Superior temporal gyrus (tissue), 1 donor: Measurements from ENCODE around the gene VPS13C.
"Not testable (repeated sequence)": the region's sequence is repeated elsewhere in the genome, so short reads cannot be mapped to it uniquely, and the experiment has no call there.

ENCODE experiments used
- DNase-seq: peaks from one replicate; pipeline ENCODE4 v3.0.0-alpha.2; 2016; ENCODE audit errors: extremely low spot score

VPS13C gene

DNA sequence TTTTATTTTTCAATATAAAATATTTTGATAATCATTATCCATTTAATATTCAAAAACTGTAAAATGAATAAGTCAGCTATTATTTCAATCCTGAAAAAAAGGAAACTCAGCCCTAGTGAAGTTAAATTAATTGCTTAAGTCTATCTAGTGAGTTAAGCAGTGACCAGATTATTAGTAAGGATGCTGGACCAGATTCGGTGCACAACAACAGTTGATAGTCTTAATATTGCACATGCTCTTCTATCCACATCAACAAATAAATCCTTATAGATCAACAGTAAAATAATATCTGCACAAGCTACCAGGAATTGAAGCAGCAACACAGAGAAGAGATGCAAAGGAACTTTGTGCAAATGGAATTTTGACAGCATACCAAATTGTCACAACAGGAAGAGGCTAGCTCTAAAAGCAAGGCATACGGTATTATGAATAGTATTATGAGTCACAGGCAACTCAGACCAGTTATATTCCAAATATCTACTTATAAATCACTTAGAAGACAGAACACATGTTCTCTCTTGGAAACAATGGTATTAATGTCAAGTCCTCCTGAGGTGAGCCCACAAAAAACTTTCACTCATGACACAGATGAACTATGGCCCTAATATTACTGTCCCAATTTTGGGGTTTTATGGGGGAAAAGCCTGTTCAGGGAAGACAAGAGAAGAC, 24.9 kb downstream of the VPS13C start:
- no peak for DNase-seq

DNA sequence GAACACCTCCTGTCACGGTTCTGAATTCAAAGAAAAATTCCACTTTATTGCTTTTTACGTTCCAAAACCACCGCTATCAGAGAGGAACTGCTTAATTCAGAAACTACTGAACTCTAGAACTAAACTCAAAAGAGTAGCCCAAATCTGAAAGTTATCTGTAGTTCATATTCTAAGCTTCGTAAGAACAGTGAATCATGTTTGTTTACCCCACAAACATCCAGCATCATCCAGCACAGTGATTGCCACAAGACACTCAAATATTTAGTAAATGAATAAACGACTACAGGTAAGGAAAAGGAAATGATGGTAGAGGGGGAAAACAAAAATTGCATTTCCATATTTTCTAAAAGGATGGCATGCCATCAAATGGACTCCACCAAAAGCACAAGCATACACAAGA, 32.3 kb downstream of the VPS13C start:
- DNase-seq: no peak

DNA sequence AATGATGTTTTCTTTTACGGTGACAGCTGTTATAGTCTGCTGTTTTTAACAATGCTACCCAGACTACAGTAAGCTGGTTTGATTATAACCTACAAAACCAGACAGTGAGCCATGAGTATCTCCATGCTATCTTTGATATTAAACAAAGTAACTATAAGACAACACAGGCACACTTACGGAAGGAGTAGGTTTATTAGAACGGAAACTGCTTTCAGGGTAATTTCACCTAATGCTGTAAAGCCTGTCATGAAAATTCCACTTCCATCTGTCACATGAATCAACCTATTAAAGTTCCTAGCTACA, 33.0 kb downstream of the VPS13C start:
- DNase-seq: no peak

DNA sequence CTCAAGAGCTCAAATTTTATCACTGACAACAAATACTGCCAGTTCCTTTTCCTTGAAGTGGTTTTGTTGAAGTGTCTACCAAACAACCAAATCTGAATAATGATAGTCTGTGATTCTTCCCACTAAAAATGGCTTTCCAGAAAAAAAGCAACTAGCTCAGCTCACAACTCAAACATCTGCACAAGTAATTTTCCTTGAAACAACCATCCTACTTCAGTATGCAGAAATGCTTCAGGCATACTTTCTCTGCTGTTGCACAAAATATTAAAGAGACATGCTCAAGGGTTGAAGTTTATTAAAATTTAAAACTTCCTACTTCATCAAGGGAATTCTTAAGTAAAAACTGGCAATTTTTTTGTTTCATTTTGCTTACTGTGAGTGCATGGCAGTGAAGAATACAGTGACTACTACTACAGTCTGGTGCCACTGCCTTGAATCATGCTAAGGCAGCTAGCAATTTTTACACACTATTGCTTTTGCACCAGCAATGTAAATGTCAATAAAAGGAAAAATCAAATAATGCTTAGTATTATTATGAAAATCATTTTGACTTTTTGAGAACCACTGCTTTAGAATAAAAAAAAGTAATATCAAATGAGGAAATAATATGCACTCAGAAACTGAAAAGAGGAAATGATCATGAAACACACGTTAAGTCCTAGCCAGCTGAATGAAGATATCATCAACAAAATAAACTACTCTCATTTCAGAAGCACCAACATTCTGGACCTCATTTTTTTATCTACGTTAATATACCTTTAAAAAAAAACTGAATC, 33.6 kb downstream of the VPS13C start:
- DNase-seq: no peak

DNA sequence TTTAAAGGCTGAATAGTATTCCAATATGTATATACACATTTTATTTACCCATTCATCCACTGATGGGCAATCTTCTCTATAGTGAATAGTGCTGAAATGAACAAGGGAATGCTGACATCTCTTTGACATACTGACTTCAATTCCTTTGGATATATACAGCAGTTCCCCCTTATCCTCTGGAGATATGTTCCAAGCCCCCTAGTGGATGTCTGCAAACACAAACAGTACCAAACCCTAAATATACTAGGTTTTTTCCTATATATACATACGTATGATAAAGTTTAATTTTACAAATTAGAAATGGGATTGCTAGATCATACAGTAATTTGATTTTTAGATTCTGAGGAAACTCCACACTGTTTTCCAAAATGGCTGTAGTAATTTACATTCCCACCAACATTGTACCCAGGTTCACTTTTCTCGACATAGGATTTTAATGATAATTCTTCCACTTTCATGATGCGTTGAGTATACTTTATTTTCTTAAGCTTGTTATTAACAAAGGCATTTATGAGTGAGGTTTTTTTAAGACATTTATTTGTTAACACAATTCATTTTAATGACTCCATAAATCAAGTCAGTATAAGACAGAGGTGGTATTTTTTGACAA, 38.2 kb downstream of the VPS13C start:
- DNase-seq: no peak

DNA sequence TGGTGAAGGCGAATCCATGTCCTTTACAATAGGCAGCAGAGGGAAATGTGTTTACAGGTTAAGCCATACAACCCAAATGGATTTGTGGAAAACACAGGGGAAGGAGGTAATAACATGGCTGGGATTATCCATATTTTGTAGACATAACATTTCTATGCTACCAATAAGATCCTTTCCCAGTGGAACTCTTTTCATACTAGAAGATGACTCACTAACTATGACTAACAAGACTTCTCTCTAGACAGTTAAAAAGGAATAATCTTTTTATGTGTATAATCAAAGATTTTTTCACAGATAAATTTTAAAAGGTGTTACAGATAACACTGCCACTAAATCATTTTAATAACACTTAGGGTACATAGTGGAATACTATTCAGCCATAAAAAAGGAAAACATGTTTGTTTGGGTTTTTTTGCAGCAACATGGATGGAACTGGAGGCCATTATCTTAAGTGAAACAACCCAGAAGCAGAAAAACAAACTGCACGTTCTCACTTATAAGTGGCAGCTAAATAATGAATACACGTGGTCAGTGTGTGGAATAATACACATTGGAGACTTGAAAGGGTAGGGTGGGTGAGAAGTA, 39.6 kb downstream of the VPS13C start:
- DNase-seq: no peak

DNA sequence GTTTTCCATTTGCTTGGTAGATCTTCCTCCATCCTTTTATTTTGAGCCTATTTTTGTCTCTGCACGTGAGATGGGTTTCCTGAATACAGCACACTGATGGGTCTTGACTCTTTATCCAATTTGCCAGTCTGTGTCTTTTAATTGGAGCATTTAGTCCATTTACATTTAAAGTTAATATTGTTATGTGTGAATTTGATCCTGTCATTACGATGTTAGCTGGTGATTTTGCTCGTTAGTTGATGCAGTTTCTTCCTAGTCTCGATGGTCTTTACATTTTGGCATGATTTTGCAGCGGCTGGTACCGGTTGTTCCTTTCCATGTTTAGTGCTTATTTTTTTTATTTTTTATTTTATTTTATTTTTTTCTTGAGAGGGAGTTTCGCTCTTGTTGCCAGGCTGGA, 54.9 kb downstream of the VPS13C start:
- DNase-seq: not testable (repeated sequence)

DNA sequence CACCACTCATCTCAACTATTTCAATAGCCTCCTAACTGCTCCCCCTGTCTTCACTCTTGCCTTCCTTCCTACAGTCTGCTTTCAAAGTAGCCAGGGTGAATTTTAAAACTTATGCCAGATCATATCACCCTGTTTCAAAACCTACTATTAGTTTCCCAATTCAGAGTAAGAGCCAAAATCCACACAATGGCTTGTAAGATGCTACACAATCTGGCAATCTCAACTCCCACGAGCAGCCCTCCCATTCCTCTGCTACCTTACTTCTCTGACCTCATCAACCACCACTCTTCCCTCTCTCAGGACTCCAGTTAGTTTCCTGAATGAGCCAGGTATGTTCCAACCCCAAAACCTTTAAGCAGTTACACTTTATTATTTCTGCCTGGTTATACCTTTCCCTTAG, 62.5 kb downstream of the VPS13C start:
- DNase-seq: no peak

DNA sequence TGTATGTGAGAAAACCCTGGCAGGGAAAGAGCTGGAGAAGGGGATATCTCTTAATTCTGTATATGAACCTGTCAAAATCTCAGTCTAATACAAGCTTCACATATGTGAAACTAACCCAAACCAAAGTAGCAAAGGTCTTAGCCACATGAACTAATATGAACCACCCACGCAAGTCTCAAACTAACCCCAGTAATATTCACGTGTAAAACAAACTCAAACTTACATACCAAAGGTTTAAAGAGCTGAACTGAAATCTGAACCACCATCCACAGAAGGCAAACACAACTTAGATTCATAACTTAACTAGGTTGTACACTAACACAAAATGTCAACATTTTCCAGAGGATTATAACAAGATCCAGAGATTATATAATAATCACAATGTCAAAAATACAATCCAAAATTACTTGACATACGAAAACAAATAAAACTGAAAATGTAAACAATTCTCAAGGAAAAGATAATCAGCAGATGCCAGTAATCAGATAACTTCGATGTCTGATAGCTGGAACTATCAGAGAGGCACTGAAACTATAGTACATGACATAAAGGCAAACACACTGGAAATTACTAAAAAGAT, 64.1 kb downstream of the VPS13C start:
- DNase-seq: no peak

DNA sequence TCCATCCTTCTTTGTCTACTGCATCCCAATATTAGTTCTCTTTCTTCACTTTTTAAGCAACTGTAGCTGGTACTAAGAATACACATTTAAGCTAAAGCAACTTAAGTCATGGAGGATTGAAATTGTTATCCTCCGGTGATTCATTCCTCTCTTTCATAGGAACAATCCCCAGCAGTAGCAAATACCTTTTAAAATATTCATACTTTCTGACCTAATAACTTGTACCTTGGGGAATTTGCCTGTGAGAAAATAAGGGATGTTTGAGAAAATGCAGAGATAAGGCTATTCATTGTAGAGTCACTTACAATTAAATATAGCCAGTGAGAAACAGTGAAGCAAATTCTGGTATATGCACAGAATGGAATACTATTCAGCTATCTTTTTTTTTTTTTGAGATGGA, 66.0 kb downstream of the VPS13C start:
- DNase-seq: no peak

DNA sequence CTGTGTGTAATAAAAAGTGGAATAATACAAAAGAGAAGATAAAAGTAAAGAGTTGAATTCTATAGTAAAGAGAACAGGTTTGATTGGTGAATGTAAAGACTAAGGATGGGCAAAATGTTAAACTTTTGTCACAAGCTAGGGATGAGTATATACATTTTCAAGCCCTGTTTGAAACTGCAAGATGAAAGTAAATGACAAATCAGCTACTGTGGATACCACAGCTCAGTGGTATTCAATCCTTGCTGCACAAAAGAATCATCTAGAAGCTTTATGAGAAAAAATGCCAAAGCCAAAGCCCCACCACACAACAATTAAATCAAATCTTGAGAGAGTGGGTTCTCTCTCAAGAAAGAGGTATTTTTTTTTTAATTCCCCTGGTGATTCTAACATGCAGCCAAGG, 67.7 kb downstream of the VPS13C start:
- no peak for DNase-seq

DNA sequence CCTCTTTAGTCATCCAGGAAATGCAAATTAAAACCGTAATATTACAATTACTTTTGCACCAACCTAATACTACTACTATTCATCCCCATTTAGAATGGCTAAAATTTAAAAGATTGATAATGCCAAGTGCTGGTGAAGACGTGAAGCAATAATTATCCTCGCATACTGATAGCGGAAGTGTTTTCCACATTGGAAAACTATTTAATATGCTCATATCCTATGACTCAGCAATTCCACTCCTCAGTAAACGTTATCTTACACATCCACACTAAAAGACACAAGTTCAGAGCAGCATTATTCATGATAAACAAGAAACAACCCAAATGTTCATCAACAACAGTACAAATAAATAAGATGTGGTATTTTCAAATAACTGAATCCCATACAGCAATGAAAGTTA, 70.6 kb downstream of the VPS13C start:
- no peak for DNase-seq

DNA sequence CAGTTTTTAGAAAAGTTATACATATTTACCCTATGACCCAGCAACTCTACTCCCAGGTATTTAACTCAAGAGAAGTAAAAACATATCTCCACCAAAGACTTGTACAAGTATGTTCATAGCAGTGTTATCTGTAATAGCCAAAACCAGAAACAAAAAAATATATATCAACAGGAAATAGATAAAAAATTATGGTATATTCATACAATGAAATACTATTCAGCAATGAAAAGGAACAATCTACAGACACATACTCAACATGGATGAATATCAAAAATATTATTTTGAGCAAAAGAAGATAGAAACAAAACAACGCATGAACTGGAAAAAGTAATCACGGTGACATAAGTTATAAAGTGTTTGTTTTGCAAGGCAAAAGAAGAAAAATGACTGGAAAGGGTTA, 72.4 kb downstream of the VPS13C start:
- no peak for DNase-seq

DNA sequence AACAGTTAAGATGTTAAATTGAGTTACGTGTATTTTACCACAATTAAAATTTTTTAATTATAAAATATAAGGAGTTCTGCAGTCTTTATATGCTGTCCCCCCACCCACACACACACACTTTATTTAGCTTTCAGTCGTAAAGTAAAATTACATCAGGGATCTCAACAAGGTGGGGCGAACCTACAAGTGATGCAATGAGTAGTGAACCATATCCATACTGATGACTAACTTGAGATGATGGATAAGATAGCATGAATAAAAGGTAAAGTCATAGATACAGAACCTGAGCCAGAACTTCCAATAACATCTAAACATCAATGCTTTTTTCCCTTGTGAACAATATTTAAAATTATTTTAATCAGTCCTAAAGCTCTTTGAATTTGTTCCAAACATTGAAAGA, 77.2 kb downstream of the VPS13C start:
- DNase-seq: no peak

DNA sequence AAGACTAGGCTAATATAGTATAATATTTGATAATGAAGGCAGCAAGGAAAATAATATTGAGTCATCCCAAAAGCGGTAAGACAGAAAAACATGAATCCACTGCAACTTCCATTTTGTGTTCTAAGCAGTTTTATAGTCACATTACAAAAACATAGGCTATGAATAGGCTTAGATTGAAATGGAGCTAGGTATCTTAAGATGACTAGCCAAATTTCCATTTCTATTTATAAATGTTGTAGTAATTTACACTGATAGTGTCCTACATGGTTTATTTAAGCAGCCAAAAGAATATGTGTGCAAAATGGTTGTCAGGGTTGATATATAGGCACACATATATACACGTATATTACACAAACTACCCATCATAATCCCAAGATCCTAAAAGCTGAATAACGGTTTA, 82.0 kb downstream of the VPS13C start:
- DNase-seq: no peak

DNA sequence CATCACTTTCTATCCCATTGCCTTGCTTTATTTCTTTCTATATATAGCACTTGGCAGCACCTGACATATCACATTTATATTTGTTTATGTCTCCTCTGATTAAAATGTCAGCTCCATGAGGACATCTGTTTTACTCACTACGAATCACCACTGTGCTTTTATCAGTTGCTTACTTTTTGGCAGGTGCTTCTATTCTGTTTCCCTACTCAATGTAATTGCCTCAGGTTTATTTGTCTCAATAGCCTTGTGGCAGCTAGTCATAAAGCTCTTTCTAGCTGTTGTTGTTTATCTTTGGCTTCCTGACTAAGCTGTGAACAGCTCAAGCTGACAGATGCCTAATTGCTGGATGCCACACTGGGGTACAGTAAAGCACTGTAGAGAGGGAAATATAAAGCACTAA, 85.5 kb downstream of the VPS13C start:
- DNase-seq: no peak

DNA sequence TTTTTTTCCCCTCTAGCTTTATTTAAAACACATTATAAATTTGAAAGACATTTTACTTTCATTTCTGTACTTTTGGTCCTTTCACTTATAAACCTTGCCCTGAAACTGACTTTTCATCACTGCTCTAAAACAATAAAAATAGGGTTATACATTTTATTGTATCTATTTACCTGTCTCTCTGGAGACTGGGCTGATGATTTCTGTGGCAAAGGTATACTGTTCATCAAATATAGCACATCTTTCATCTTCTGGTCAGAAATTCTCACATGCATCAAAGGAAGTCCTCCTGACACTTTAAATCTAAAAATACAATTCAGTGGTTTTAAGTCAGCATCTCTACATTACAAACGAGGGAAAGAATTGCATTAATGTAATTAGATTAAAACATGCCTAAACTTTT, 86.1 kb downstream of the VPS13C start:
- DNase-seq: no peak

DNA sequence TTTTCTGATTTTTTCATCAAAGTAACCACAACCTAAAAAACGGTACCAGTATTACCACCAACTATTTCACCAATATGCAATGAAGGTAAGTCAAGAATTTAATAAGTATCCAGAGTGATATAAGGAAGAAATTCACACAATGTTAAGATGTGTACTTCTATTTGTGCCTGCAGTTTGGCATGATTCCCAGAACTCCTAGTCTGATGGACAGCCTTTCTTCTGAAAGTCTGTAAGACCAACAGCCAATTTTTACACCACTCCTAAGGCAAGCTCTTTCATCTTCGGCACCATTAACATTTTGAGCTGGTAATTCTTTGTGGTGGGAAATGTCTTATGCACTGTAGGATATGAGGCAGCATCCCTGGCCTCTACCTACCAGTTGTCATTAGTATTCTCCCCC, 108.3 kb downstream of the VPS13C start:
- peak; percentile 28 for DNase-seq

DNA sequence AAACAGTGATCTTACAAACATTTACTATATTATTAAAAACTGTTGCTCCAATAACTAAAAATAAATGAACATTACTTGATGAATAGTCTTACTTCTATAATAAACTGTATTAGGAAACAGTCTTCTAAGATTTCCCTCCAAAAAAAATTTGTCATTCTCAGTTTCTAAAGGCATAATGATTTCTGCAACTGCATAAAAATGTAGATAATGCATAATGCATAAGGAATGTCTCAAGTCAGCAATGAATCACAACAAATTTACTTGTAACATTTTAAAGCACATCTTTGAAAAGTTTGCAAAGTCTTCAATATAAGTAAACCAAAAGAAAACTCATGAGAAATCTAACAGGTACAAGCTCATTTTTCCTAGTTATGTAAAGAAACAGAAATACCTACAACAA, 113.5 kb downstream of the VPS13C start:
- DNase-seq: no peak

DNA sequence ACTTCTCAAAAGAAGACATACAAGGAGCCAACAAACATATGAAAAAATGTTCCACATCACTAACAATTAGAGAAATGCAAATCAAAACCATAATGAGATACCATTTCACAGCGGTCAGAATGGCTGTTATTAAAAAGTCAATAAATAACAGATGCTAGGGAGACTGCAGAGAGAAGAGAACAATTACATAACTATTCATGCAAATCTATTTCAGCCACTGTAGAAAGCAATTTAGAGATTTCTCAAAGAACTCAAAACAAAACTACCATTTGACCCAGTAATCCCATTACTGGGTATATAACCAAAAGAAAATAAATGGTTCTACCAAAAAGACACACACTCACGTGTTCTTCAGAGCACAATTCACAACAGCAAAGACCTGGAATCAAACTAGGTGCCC, 116.3 kb downstream of the VPS13C start:
- DNase-seq: no peak

DNA sequence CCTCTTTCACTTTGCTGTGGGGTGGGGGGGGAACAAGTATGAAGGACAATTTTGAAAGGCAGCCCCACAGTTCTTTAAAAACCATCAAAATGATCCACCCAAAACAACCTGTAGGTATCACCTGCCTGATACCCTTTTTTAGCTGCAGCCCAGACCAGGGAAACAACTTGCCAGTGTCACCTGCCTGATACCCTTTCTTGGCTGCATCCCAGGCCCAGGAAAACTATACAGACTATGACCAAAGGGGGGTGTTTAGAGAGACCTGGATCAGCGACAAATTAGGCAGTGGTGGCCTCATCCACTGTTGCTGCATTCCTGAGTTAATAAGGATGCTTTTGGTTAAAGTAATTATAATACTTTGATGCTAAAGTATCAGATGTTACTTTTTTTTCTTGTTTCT, 122.0 kb downstream of the VPS13C start:
- no peak for DNase-seq

DNA sequence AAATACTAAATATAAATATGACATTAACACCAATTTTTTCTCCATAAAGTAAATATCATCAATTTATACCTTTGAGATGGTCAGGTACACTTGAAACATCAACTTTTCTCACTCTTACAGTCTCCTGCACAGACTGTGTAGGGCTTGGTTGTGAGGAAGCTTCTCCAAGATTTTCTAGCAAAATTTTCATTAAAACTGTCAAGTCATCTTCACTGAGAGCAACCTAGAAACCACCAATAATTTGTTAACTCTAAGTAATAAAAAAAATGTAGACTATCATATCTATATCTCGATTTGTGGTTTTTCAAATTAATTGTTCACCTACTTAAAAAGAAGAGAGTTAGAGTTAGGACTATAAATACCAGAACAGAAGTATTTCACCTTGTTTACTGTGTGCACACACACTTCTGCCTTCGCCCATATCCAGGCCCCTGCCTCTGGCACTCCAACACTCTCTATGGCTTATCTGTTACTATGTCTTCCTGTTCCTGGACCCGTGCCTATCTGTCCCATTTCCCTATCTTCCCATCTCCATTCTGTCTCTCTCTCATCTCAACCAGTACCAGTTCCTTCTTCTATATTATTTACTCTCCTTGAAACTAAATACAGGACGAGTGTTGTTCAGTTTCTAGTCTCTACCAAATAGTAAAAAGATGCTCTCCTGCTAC, 123.6 kb downstream of the VPS13C start:
- DNase-seq: no peak
